Sigmoid colon (tissue), 7 donors: ENCODE measurements around the gene ECE2. TPM values are rescaled to one million over a fixed set of nuclear protein-coding genes. Genes with fewer than 3 reads are reported as not detected.

ENCODE experiments used
- DNase-seq: peaks from one replicate; pipeline ENCODE4 v3.0.0-alpha.2; 2019
- H3K27ac ChIP-seq, 4 donors: fragments of 200-600 bp; sonication (generic); one replicate each; pipeline ENCODE4 v1.5.1; 2016 to 2019; ENCODE audit warnings: mild to moderate bottlenecking in 1 of 4
- H3K27me3 ChIP-seq, 3 donors: fragments of 200-600 bp; sonication (generic); one replicate each; pipeline ENCODE4 v1.5.1; 2019; ENCODE audit warnings: mild to moderate bottlenecking in 1 of 3
- H3K36me3 ChIP-seq, 4 donors: fragments of 200-600 bp; sonication (generic); one replicate each; pipeline ENCODE4 v1.5.1; 2016 to 2019
- H3K4me1 ChIP-seq, 4 donors: fragments of 200-600 bp; sonication (generic); one replicate each; pipeline ENCODE4 v1.5.1; 2017 to 2019
- H3K4me3 ChIP-seq, 4 donors: fragments of 200-600 bp; sonication (generic); one replicate each; pipeline ENCODE4 v1.5.1; 2017 to 2019; ENCODE audit warnings: mild to moderate bottlenecking in 2 of 4, moderate library complexity in 1 of 4
- H3K9me3 ChIP-seq, 4 donors: fragments of 200-600 bp in 3 of 4; sonication (generic) in 3 of 4; one replicate each; pipeline versions ENCODE4 v1.5.1 to v1.6.1; 2013 to 2019
- EP300 ChIP-seq, 4 donors: sonication (generic); formaldehyde crosslinking; IDR thresholded peaks; one replicate each; pipeline ENCODE4 v1.6.1; 2017; ENCODE audit warnings: antibody characterized with exemption in 4 of 4
- POLR2A ChIP-seq, 2 donors: fragments of 450-650 bp; IDR thresholded peaks; one replicate each; pipeline ENCODE4 v1.6.1; 2016; ENCODE audit warnings: antibody characterized with exemption in 2 of 2, mild to moderate bottlenecking in 2 of 2, moderate library complexity in 2 of 2
- POLR2AphosphoS5 ChIP-seq, 4 donors: sonication (generic); formaldehyde crosslinking; IDR thresholded peaks; one replicate each; pipeline ENCODE4 v1.6.1; 2017; ENCODE audit warnings: antibody characterized with exemption in 4 of 4
- WGBS, 2 donors: extraction: QIAGEN DNeasy Blood & Tissue Kit; methylation state at CpG; one replicate each; pipeline ENCODE4 v1.1.7; 2013; 5-methylcytosine and 5-hydroxymethylcytosine counted together
- intact Hi-C: fragments of 100-400 bp; cut with DNase I; formaldehyde crosslinking; loops from one replicate; pipeline ENCODE4 v1.15.1; 2023
- polyA plus RNA-seq, 3 donors: library from polyadenylated mRNA; stranded (reverse); fragments of 200-250 nt; gene quantifications; one replicate each; pipeline ENCODE4 v1.2.3, GENCODE V29; 2013
- total RNA-seq, 4 donors: library from RNA; depleted of rRNA; stranded (reverse); fragments of >200 nt; gene quantifications; one replicate each; pipeline ENCODE4 v1.1.0, GENCODE V29; 2016
- TF ChIP-seq, protein P1 (sequence below), 4 experiments: fragments of 450-650 bp in 3 of 4; fragments of 200-600 bp in 1 of 4; IDR thresholded peaks; one replicate each; pipeline ENCODE4 v1.5.1; 2016 to 2019; ENCODE audit warnings: antibody characterized with exemption in 4 of 4, mild to moderate bottlenecking in 3 of 4, moderate library complexity in 2 of 4
- donor health status: healthy with polysubstance abuse.
- donor health status: Bipolar disorder and iron deficiency.
- donor health status: healthy.

Gene ECE2
- total and polyA plus RNA-seq, 7 donors, result 0.49 to 2.9 (median 1.1) TPM; not detected in 2

DNA sequence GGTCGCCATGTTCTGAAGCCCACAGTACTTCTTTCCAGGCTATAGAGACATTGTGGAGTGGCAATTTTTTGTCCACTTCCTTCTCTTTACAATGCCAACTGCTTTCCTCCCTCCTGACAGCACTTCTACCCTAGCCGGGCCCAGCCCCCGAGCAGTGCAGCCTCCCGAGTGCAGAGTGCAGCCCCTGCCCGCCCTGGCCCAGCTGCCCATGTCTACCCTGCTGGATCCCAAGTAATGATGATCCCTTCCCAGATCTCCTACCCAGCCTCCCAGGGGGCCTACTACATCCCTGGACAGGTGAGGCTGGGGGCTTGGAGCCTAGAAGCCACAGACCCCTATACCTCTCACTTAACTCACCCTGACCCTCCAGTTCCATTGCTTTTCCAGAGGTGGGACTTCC, 41.4 kb downstream of the ECE2 start:
- Histone ChIP-seq H3K27ac (peak overlapping the region; percentile 98 to 99 (median 98)), H3K4me1 (peaks cover 0 to 73% (median 66%) of the 10 kb centered on the region in 4 donors), H3K36me3 (peaks cover 15 to 44% (median 33%) of the 10 kb centered on the region in 4 donors), H3K4me3 (peak overlapping the region in 2 of 4 donors; percentile 82 to 93), H3K27me3 (no peaks in the 10 kb centered on the region), H3K9me3 (no peaks in the 10 kb centered on the region)
- TF ChIP-seq POLR2AphosphoS5 (IDR thresholded peaks at IDR 0.05) (no peak), EP300 (IDR thresholded peaks at IDR 0.05) (no peak), POLR2A (IDR thresholded peaks at IDR 0.05) (no peak)
- TF ChIP-seq, protein P1, sequence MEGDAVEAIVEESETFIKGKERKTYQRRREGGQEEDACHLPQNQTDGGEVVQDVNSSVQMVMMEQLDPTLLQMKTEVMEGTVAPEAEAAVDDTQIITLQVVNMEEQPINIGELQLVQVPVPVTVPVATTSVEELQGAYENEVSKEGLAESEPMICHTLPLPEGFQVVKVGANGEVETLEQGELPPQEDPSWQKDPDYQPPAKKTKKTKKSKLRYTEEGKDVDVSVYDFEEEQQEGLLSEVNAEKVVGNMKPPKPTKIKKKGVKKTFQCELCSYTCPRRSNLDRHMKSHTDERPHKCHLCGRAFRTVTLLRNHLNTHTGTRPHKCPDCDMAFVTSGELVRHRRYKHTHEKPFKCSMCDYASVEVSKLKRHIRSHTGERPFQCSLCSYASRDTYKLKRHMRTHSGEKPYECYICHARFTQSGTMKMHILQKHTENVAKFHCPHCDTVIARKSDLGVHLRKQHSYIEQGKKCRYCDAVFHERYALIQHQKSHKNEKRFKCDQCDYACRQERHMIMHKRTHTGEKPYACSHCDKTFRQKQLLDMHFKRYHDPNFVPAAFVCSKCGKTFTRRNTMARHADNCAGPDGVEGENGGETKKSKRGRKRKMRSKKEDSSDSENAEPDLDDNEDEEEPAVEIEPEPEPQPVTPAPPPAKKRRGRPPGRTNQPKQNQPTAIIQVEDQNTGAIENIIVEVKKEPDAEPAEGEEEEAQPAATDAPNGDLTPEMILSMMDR (IDR thresholded peaks at IDR 0.05), result no peak
- DNase-seq, result no peak
- WGBS, 2 donors, result 74 to 76% methylated on average over 5 of the region's 5 CpGs
- intact Hi-C loops, result no loop called here

DNA sequence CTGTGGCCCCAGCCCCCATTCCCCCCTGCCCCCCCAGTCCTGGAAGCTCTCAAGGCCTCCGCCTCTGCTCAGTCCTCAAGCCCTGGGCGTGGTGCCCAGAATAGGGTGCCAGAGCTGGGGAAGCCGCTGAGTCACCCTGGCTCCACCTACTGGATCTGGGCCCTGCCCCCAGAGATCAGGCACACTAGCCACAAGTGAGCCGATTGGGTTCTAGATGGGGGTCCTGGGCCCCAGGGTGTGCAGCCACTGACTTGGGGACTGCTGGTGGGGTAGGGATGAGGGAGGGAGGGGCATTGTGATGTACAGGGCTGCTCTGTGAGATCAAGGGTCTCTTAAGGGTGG, 44.3 kb downstream of the ECE2 start:
- H3K27me3 ChIP-seq, result no peaks in the 10 kb centered on the region
- H3K4me3 ChIP-seq, result peak overlapping the region in 3 of 4 donors; percentile 31 to 47 (median 41)
- intact Hi-C loops, result loop anchor here (1.0 kb wide), 1 partner anchor 15 kb away; no protein-coding TSS in a partner anchor
- DNase-seq, result peak; percentile 99
- TF ChIP-seq EP300 (IDR thresholded peaks at IDR 0.05) (no peak), POLR2AphosphoS5 (IDR thresholded peaks at IDR 0.05) (peak; percentile 32 to 74 (median 66))
- peaks cover 43 to 72% (median 62%) of the 10 kb centered on the region in 4 donors for H3K36me3 ChIP-seq
- peak overlapping the region; percentile 91 to 99 (median 98) for H3K27ac ChIP-seq
- peaks cover 0 to 72% (median 68%) of the 10 kb centered on the region in 4 donors for H3K4me1 ChIP-seq
- no peaks in the 10 kb centered on the region for H3K9me3 ChIP-seq
- WGBS, 2 donors, result 4 to 16% methylated on average over 4 of the region's 4 CpGs

DNA sequence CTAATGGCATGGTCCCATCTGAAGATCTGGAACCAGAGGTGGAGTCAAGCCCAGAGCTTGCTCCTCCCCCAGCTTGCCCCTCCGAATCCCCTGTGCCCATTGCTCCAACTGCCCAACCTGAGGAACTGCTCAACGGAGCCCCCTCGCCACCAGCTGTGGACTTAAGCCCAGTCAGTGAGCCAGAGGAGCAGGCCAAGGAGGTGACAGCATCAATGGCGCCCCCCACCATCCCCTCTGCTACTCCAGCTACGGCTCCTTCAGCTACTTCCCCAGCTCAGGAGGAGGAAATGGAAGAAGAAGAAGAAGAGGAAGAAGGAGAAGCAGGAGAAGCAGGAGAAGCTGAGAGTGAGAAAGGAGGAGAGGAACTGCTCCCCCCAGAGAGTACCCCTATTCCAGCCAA, 45.8 kb downstream of the ECE2 start:
- Histone ChIP-seq H3K4me1 (peaks cover 0 to 58% (median 58%) of the 10 kb centered on the region in 4 donors), H3K27me3 (no peaks in the 10 kb centered on the region), H3K4me3 (no peak overlapping the region), H3K27ac (peak overlapping the region; percentile 37 to 99 (median 98)), H3K9me3 (no peaks in the 10 kb centered on the region), H3K36me3 (peaks cover 59 to 84% (median 78%) of the 10 kb centered on the region in 4 donors)
- 90 to 94% methylated on average over 5 of the region's 5 CpGs for WGBS, 2 donors
- intact Hi-C loops, result no loop called here
- DNase-seq, result no peak
- no peak for TF ChIP-seq POLR2AphosphoS5 (IDR thresholded peaks at IDR 0.05)
- TF ChIP-seq POLR2A (IDR thresholded peaks at IDR 0.05), result no peak
- TF ChIP-seq, protein P1 (IDR thresholded peaks at IDR 0.05), result no peak
- TF ChIP-seq EP300 (IDR thresholded peaks at IDR 0.05), result no peak

DNA sequence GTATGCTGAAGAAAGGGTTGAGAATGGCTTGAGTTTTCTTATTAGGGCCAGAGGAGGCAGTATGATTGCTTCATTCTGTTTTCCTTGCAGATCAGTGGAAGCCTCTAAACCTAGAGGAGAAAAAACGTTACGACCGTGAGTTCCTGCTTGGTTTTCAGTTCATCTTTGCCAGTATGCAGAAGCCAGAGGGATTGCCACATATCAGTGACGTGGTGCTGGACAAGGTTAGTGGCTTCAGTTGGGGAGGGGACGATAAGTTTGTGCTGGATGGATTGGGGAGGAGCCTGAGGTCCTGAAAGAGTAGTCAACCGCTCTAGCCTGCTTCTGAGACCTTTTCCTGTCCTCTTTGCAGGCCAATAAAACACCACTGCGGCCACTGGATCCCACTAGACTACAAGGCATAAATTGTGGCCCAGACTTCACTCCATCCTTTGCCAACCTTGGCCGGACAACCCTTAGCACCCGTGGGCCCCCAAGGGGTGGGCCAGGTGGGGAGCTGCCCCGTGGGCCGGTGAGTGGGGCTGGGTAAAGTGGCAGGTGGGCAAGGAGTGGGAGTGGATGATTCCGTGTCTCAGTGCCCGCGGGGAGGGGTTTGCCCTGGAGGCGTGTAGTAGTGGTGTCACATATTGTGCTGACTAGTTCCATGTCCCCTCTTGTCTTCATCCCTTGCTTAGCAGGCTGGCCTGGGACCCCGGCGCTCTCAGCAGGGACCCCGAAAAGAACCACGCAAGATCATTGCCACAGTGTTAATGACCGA, 47.1 kb downstream of the ECE2 start:
- TF ChIP-seq, protein P1 (IDR thresholded peaks at IDR 0.05), result no peak
- TF ChIP-seq EP300 (IDR thresholded peaks at IDR 0.05) (no peak), POLR2A (IDR thresholded peaks at IDR 0.05) (no peak), POLR2AphosphoS5 (IDR thresholded peaks at IDR 0.05) (no peak)
- peaks cover 0 to 46% (median 45%) of the 10 kb centered on the region in 4 donors for H3K4me1 ChIP-seq
- no peak overlapping the region for H3K4me3 ChIP-seq
- WGBS, 2 donors, result 90 to 92% methylated on average over 20 of the region's 20 CpGs
- H3K27me3 ChIP-seq, result no peaks in the 10 kb centered on the region
- H3K36me3 ChIP-seq, result peaks cover 72 to 84% (median 80%) of the 10 kb centered on the region in 4 donors
- intact Hi-C loops, result no loop called here
- no peaks in the 10 kb centered on the region for H3K9me3 ChIP-seq
- DNase-seq, result no peak
- peak overlapping the region; percentile 52 to 99 (median 98) for H3K27ac ChIP-seq

DNA sequence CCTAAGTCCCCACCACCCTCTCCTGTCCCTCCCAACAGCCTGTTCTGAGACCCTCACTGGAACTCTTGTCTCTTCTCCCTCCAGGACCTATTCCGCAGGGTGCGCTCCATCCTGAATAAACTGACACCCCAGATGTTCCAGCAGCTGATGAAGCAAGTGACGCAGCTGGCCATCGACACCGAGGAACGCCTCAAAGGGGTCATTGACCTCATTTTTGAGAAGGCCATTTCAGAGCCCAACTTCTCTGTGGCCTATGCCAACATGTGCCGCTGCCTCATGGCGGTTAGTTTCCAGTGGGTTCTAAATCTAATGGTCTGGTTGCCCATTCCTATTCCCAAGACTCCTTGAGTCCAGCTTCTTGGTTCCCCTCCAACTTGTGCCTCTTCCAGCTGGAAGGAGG, 47.9 kb downstream of the ECE2 start:
- Histone ChIP-seq H3K36me3 (peaks cover 80 to 84% (median 82%) of the 10 kb centered on the region in 4 donors), H3K4me3 (no peak overlapping the region), H3K4me1 (peaks cover 0 to 39% (median 37%) of the 10 kb centered on the region in 4 donors), H3K27ac (peak overlapping the region in 2 of 4 donors; percentile 40 to 98), H3K27me3 (no peaks in the 10 kb centered on the region), H3K9me3 (no peaks in the 10 kb centered on the region)
- 90 to 91% methylated on average over 8 of the region's 8 CpGs for WGBS, 2 donors
- intact Hi-C loops, result no loop called here
- TF ChIP-seq EP300 (IDR thresholded peaks at IDR 0.05) (no peak), POLR2AphosphoS5 (IDR thresholded peaks at IDR 0.05) (no peak), POLR2A (IDR thresholded peaks at IDR 0.05) (no peak)
- TF ChIP-seq, protein P1 (IDR thresholded peaks at IDR 0.05), result no peak
- no peak for DNase-seq
